H4 (cell line): ENCODE data around the gene RBFOX2. TPM values are rescaled to one million over a fixed set of nuclear protein-coding genes. Genes with fewer than 3 reads are reported as not detected.
"Not testable (repeated sequence)": the region's sequence is repeated elsewhere in the genome, so short reads cannot be mapped to it uniquely, and the experiment has no call there.

Source experiments
- DNase-seq: peaks from one replicate; pipeline ENCODE4 v3.0.0-alpha.2; 2015; ENCODE audit warnings: low spot score
- total RNA-seq: library from RNA; depleted of rRNA; stranded (reverse); fragments of >200 nt; shearing (Covaris generic); gene quantifications from 2 replicates; pipeline ENCODE4 v1.2.3, GENCODE V29; 2014

RBFOX2 gene
- total RNA-seq, 1 experiment from 2014 or later, result 55.3 TPM

DNA sequence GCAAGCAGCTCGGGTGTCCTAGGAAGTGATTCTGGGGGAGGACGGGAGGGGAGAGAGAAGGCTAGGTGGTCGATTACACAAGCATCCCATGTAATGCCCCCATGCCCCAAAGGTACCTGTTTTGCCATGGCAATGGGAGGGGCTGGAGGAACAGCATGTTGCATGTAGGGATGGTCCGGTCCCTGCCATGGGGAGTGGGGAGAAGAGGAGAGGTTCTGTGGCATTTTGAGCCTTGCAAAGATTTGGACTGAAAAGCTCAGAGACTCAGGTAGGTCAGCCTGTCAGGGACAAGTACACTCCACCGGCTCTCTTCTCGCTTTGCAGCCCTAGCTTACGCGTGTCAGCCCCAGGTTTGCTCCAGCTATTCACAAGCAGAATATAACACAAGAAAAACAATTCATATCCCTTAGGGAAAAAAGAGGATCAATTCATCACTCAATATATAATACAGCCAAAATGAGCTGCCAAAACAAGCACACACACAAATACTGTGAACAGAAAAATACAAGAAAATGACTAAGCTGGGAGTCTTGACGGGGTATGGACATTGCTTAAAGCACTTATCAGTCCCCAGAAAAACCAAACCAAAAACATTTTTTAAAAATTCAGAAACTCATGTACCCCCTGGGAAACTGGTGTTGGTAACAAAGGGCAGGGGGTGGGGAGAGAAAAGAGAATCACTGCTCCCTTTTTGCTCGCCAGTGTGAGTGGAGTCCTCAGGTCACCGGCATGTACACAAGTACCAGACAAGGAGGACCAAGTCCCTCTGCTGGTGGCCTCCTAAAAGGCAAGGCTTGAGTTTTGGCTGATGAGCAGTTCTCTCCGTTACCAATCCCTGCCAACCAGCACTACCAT, 289.3 kb downstream of the RBFOX2 start:
- DNase-seq, result no peak

- DNase-seq, result not testable (repeated sequence)
Measured at GRCh38 chr22:35737886-35738285, 290.7 kb downstream of the RBFOX2 start.

GRCh38 chr22:35736701-35737100, 291.9 kb downstream of the RBFOX2 start:
- DNase-seq, result no peak

- DNase-seq, result no peak
Measured at GRCh38 chr22:35736166-35736565, 292.5 kb downstream of the RBFOX2 start.

DNA sequence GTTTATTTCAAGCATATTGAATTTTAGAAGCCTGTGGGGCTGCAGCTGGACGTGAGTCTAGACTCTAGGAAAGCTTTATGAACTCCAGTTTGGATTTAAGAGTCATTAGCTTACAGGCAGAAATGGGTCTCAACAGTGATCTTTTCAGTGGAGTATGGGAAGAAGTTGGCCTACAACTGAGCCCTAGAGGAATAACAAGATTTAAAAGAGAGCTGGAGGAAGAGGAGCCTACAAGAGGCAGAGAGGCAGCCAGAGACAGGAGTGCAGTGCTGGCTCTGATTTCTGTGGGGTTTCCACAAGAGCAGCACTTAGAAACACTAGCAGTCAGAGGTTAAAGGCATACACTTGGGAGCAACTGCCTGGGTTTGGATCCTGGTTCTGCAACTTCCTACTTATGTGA, 293.1 kb downstream of the RBFOX2 start:
- no peak for DNase-seq

- DNase-seq, result no peak
Measured at GRCh38 chr22:35734517-35734827, 294.2 kb downstream of the RBFOX2 start.

DNA sequence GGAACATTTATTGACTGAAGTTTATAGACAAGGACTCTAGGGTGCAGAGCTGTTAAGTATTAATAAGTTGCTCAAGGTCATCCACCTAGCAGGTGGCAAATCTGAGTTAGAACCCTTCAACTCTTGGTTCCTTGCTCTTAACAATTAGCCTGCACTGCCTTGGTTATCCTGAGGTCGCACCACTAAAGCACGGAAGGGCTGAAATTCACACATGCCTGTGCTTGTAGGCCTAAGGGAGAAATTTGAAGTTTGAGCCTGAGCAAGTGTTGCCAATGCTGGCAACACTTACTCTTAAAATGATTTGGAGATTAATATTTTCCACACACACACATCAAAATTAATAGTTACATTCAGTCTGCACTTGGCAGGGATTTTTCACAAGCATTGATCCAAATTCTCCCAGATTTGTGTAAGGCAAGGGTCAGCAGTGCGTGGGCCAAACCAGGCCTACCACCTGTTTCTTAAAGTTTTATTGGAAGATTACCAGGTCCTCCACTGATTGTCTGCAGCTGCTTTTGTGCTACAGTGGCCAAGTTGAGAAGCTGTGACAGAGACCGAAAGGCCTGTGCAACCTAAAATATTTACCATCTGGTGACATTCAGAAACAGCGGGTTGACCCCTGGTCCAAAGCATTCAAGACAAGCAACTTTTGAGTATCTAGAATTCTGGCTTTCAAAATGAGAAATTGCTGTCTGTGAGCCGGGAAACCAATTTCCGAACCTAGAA, 294.7 kb downstream of the RBFOX2 start:
- no peak for DNase-seq

DNA sequence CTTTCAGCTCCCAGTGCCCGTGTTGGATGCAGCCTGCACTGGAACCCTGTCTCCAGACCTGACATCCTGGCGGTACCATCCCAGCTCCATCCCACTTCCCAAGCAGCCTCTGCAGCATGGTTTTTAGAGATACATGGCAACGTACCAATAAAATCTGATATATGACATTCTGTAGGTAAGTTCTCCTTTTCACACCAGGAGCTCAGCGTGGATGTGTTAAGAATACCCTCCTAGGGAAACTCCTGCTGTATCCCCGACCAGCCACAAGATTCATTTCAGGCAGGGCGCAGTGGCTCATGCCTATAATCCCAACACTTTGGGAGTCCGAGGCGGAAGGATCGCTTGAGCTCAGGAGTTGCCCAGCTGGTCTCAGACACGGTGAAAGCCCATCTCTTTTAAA, 295.6 kb downstream of the RBFOX2 start:
- DNase-seq, result no peak

- DNase-seq, result no peak
Measured at GRCh38 chr22:35732116-35732515, 296.5 kb downstream of the RBFOX2 start.

DNA sequence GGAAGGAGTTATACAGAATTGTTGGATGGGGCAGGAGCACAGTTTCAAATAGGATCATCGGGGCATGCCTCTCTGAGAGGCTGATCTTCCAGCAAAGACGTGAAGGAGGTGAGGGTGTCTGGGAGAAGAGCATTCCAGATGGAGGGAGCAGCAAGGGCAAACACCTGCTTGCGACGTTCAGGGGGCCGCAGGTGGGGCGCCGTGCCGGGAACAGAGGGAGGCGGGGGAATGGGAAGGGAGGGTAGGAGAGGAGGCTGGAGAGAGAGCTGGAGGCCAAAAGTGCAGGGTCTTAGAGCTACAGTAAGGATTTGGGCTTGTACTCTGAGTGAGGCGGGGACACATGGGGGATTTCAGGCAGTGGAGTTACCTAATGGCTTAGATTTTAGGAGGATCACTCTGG, 297.3 kb downstream of the RBFOX2 start:
- no peak for DNase-seq

GRCh38 chr22:35729309-35729698, 299.3 kb downstream of the RBFOX2 start:
- DNase-seq, result no peak

- DNase-seq, result no peak
Measured at GRCh38 chr22:35728639-35729308, 299.9 kb downstream of the RBFOX2 start.

- DNase-seq, result no peak
Measured at GRCh38 chr22:35727436-35727835, 301.2 kb downstream of the RBFOX2 start.

GRCh38 chr22:35726933-35727332, 301.7 kb downstream of the RBFOX2 start:
- DNase-seq, result no peak

- no peak for DNase-seq
Measured at GRCh38 chr22:35726398-35726797, 302.2 kb downstream of the RBFOX2 start.

- DNase-seq, result no peak
Measured at GRCh38 chr22:35725521-35725920, 303.1 kb downstream of the RBFOX2 start.

- no peak for DNase-seq
Measured at GRCh38 chr22:35721960-35722359, 306.7 kb downstream of the RBFOX2 start.

- no peak for DNase-seq
Measured at GRCh38 chr22:35719212-35719875, 309.3 kb downstream of the RBFOX2 start.

- no peak for DNase-seq
Measured at GRCh38 chr22:35717572-35717971, 311.1 kb downstream of the RBFOX2 start, which contains the start of gene APOL5. APOL5 (plus strand) TSS chr22:35717872; CDS start chr22:35717872, 0 bp downstream.

DNA sequence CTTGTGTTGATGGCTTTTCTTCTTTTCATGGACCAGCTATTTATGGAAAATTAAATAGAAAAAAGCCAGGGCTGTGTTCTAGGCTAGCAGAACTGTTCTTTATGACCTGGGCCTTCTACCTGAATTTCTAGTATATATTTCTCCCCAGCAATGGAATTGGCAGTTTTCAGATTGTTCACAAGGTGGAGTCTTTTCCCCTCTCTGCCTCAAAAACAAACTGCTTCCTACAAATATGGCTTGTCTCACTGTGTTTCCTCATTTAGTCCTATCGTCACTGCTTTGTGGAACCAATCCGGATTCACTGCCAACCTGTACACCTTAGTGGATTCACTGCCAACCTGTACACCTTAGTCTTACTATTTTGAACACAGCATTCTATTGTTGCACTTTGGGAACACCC, 316.0 kb downstream of the RBFOX2 start:
- DNase-seq, result no peak

DNA sequence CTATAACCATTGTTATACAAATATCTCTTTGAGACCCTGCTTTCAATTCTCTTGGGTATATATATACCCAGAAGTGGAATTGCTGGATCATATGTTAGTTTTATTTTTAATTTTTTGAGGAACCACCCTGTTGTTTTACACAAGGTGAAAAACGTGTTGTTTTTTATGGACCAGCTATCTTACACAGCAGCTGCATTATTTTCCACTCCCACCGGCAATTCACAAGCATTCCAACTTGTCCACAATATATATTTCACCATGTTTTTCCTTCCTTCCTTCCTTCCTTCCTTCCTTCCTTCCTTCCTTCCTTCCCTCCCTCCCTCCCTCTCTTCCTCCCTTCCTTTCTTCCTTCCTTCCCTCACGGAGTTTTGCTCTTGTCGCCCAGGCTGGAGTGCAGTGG, 317.3 kb downstream of the RBFOX2 start:
- no peak for DNase-seq

DNA sequence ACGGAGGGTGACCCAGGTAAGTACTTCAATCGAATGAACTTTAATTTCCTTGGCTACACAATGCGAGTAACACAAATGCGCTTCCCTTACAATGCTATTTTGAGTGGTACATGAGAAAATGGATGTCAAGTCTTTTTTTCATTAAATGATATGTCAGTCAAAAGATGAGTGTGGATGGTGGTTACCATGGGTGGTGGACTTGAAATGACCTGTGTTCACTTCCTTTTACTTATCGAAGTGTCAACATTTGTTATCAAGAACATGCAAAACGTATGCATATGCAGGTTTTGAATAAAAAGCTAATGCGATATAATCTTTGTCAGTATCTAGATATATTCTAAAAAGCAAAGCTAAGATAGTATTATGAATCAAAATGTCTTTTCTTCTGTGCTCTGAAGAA, 319.7 kb downstream of the RBFOX2 start:
- DNase-seq, result no peak
